Measurements from ENCODE around the gene NEURL1.

The NEURL1 gene

DNA sequence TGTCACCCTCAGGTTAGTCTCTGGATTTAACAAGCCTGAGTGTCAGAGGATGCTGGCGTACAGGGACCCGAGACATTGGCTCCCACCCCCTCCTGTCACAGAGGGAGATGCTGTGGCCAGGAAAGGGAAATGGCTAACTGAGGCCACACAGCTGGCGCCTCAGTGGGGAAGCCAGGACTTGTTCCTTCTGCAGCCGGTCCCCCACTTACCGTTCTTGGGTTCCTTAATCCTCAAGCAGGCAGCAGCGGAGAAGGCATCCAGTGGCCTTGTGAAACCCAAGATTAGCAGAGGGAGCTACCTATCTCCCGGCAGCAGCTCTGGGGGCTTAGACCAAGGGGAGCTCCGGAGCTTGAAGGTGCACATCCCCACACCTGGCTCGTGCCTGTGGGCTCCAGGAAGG is 65.4 kb downstream of the NEURL1 start:
- TF ChIP-seq, protein P1, sequence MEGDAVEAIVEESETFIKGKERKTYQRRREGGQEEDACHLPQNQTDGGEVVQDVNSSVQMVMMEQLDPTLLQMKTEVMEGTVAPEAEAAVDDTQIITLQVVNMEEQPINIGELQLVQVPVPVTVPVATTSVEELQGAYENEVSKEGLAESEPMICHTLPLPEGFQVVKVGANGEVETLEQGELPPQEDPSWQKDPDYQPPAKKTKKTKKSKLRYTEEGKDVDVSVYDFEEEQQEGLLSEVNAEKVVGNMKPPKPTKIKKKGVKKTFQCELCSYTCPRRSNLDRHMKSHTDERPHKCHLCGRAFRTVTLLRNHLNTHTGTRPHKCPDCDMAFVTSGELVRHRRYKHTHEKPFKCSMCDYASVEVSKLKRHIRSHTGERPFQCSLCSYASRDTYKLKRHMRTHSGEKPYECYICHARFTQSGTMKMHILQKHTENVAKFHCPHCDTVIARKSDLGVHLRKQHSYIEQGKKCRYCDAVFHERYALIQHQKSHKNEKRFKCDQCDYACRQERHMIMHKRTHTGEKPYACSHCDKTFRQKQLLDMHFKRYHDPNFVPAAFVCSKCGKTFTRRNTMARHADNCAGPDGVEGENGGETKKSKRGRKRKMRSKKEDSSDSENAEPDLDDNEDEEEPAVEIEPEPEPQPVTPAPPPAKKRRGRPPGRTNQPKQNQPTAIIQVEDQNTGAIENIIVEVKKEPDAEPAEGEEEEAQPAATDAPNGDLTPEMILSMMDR (IDR thresholded peaks at IDR 0.05; ENCODE audit: borderline replicate concordance, insufficient read depth, low read depth, low read length): no peak

DNA sequence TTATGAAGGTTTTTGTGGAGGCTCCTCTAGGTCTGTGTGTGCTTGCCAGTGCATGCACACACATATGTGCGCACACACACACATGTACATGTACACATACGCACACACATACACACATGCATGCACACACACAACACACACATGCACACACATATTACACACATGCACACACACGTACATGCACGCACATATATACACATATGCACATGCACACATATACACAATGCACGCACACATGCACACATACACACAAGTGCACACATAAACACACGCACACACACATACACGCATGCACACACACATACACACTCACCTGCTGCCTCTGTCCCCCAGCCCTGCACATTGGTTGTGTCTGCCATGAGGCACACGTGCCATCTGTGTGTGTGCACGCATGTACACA is 66.3 kb downstream of the NEURL1 start:
- H3K4me3 ChIP-seq (ENCODE audit: low read depth, low read length): no peak overlapping the region
- TF ChIP-seq, protein P1 (IDR thresholded peaks at IDR 0.05; ENCODE audit: borderline replicate concordance, insufficient read depth, low read depth, low read length): no peak

More for the DNA sequence above, 65.4 kb downstream of the NEURL1 start:
- H3K4me3 ChIP-seq (ENCODE audit: low read depth, low read length): no peak overlapping the region

DNA sequence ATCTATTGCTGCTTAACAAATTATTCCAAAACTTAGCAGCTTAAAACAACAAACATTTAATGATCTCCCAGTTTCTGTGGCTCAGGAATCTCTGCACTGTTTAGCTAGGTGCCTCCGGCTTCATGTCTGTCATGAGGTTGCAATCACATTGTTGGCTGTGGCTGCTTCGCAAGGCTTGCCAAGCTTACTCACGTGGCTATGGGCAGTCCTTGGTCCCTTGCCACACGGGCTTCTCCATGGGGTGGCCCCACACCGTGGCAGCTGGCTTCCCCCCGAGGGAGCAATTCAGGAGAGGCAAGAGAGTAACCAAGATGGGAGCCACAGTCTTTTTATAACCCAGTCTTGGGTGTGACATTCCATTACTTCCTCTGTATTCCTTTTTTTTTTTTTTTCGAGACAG is 67.4 kb downstream of the NEURL1 start:
- no peak overlapping the region for H3K4me3 ChIP-seq (ENCODE audit: low read depth, low read length)
- TF ChIP-seq, protein P1 (IDR thresholded peaks at IDR 0.05; ENCODE audit: borderline replicate concordance, insufficient read depth, low read depth, low read length): no peak

DNA sequence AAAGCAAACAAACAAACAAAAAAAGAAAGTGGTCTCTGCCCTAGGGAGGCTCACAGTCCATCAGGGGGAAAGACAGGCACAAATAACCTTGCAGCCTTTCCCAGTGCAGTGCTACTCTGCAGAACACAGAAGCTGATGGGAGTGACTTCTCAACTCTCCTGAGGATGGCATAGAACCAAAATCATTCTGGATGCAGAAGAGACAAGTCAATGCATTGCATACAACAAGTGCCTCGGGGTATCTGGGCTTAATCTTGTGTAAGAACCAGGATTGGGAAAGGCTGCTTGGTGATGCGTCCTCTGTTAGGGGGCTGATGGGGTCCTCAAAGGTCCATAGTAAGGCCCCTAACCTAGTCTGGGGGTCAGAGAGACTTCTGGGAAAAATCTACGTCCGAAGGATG is 68.9 kb downstream of the NEURL1 start:
- H3K4me3 ChIP-seq (ENCODE audit: low read depth, low read length): no peak overlapping the region
- TF ChIP-seq, protein P1 (IDR thresholded peaks at IDR 0.05; ENCODE audit: borderline replicate concordance, insufficient read depth, low read depth, low read length): no peak

DNA sequence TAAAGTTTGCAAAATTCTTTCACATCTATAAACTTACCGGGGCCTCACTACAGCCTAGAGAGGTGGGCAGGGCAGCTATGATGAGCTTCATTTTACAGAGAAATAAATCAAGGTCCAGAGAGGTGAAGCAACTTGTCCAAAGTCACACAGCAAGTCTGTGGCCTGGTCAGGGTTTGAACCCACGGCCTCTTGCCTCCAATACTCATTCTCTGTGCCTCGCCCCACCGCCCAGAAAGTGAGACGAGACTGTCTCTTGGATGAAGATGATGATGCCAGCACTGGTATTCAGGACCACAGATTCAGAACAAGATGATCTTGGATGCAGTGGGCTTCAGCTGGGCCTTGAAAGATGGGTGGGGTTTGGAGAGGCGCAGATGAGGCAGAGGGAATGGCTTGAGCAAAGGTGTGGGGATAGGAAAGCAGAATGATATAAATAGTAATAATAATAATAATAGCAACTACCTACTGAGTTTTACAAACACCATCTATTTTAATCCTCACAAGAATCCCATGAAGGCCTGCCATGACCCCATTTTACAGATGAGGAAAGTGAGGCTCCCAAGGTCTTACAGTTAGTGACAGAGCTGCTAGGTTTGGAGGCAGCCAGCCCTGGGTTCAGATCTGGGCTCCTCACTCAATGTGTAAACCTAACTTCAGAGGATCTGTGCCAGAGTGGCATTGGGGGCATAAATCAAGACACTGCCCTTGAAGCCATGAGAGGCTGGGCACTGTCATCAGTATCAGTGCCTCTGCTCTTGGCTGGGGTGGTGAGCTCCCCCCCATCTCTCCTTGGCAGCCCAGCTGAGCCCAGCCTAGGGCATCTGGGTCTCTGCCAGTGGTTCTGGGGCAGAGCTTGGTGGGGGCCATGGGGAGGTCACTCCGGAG is 70.0 kb downstream of the NEURL1 start:
- TF ChIP-seq, protein P1 (IDR thresholded peaks at IDR 0.05; ENCODE audit: borderline replicate concordance, insufficient read depth, low read depth, low read length): no peak
- no peak overlapping the region for H3K4me3 ChIP-seq (ENCODE audit: low read depth, low read length)

DNA sequence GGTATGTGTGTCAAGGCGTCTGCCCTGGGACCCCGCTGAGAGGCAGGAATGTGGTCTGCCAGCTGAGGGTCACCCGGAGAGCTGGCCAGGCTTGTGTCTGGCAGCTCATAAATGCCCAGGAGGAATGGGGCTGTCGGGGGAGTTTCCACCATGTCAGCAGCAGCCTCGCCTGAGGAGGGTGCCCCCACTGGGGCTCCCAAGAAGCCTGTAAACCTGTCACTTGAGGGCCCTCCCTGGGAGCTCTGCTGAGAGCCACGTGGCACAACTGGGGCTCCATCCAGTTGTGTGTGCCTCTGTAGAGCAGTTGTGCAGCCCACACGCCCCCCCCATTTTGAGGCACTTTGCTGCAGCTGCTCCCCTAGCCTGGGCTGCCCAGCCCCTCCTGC is 70.6 kb downstream of the NEURL1 start:
- TF ChIP-seq, protein P1 (IDR thresholded peaks at IDR 0.05; ENCODE audit: borderline replicate concordance, insufficient read depth, low read depth, low read length): no peak

More for the DNA sequence above, 70.6 kb downstream of the NEURL1 start:
- no peak overlapping the region for H3K4me3 ChIP-seq (ENCODE audit: low read depth, low read length)
